HCT116 (cell line): ENCODE data around the gene HHATL. TPM values are rescaled to one million over a fixed set of nuclear protein-coding genes. Genes with fewer than 3 reads are reported as not detected.

Experiments used
- ATAC-seq: fragments of 200-7000 bp; cut with Tn5 transposase; 2 replicates; pipeline ENCODE4 v1.9.1; 2020; ENCODE audit warnings: mild to moderate bottlenecking, moderate library complexity
- BruUV-seq: library from RNA; stranded (reverse); fragments of 400-500 nt; replicated peaks from 2 replicates; lab custom pipeline; 2021; lab: Mats Ljungman, UMichigan
- CTCF ChIA-PET: fragments of 300-600 bp; sonication (Branson Sonifier 250); formaldehyde crosslinking; loops from one replicate; lab custom pipeline; 2021; ENCODE audit warnings: antibody characterized with exemption; lab: Charles Lee
- POLR2A ChIA-PET: fragments of 300-600, 350-600 bp; sonication (Branson Sonifier 250); formaldehyde crosslinking; loops from one replicate; lab custom pipeline; 2021; ENCODE audit warnings: antibody characterized with exemption; lab: Charles Lee
- RAD21 ChIA-PET, 2 experiments: fragments of 300-600 bp; sonication (Branson Sonifier 250); formaldehyde crosslinking; loops; one replicate each; lab custom pipeline; 2023; ENCODE audit warnings: low total read pairs in 2 of 2; ENCODE audit not compliant: uncharacterized antibody in 2 of 2, unreplicated experiment in 2 of 2, low non-redundant PET in 1 of 2; lab: Charles Lee
- DNase-seq: peaks from one replicate; pipeline ENCODE4 v3.0.0-alpha.2; 2010; ENCODE audit warnings: low read depth, low spot score
- H2AFZ ChIP-seq: fragments of 200-600 bp; shearing (Covaris generic), sonication (generic); 2 replicates; pipeline ENCODE4 v1.6.1; 2017; ENCODE audit warnings: low read depth, mixed run types, mixed read lengths, antibody characterized with exemption, low read length; ENCODE audit not compliant: poor library complexity, severe bottlenecking
- H3K27ac ChIP-seq: 2 replicates; pipeline ENCODE4 v1.5.1; 2012; ENCODE audit warnings: low read depth, low read length
- H3K27me3 ChIP-seq: fragments of 200-600 bp; sonication (generic); 2 replicates; pipeline ENCODE4 v1.6.1; 2016; ENCODE audit warnings: mixed run types, low read length, mixed read lengths; ENCODE audit not compliant: insufficient read depth
- H3K36me3 ChIP-seq, 2 experiments: fragments of 200-500 bp in 1 of 2; fragments of 200-600 bp in 1 of 2; sonication (Bioruptor generic) in 1 of 2; sonication (generic) in 1 of 2; 2 replicates each; pipeline versions ENCODE4 v1.5.1 to v1.6.1; 2014 to 2016; ENCODE audit warnings: low read length in 2 of 2, inconsistent platforms in 1 of 2, mixed read lengths in 1 of 2, mixed run types in 1 of 2; ENCODE audit not compliant: insufficient read depth in 2 of 2, control insufficient read depth in 1 of 2
- H3K4me1 ChIP-seq, 2 experiments: fragments of 200-600 bp in 1 of 2; sonication (generic) in 1 of 2; 2 replicates each; pipeline versions ENCODE4 v1.5.1 to v1.6.1; 2012 to 2017; ENCODE audit warnings: low read length in 2 of 2, inconsistent platforms in 1 of 2, mild to moderate bottlenecking in 1 of 2, mixed read lengths in 1 of 2, mixed run types in 1 of 2, moderate library complexity in 1 of 2; ENCODE audit not compliant: insufficient read depth in 2 of 2, control insufficient read depth in 1 of 2
- H3K4me2 ChIP-seq: fragments of 200-600 bp; sonication (generic); 2 replicates; pipeline ENCODE4 v1.6.1; 2017; ENCODE audit warnings: mixed run types, low read length, mixed read lengths
- H3K4me3 ChIP-seq, 2 experiments: fragments of 200-600 bp in 1 of 2; sonication (generic) in 1 of 2; replicated peaks in 1 of 2; 2 replicates each; pipeline ENCODE4 v1.5.1; 2011 to 2016; ENCODE audit warnings: low read length in 2 of 2, control low read depth in 1 of 2, low read depth in 1 of 2, mild to moderate bottlenecking in 1 of 2, mixed read lengths in 1 of 2, mixed run types in 1 of 2
- H3K79me2 ChIP-seq: fragments of 200-600 bp; sonication (generic); 2 replicates; pipeline ENCODE4 v1.6.1; 2017; ENCODE audit warnings: mild to moderate bottlenecking, mixed run types, low read length, moderate library complexity, mixed read lengths; ENCODE audit not compliant: insufficient read depth
- H3K9ac ChIP-seq: fragments of 200-600 bp; sonication (generic); 2 replicates; pipeline ENCODE4 v1.6.1; 2016; ENCODE audit warnings: low read length, mixed read lengths
- H3K9me2 ChIP-seq: fragments of 200-600 bp; sonication (generic), shearing (Covaris generic); 2 replicates; pipeline ENCODE4 v1.6.1; 2017; ENCODE audit warnings: mixed run types, mild to moderate bottlenecking, moderate library complexity; ENCODE audit not compliant: insufficient read depth
- H3K9me3 ChIP-seq, 2 experiments: fragments of 200-500 bp in 1 of 2; fragments of 200-600 bp in 1 of 2; sonication (Bioruptor generic) in 1 of 2; sonication (generic) in 1 of 2; 2 replicates each; pipeline ENCODE4 v1.6.1; 2014 to 2017; ENCODE audit warnings: low read length in 2 of 2, mixed read lengths in 2 of 2, inconsistent platforms in 1 of 2, low read depth in 1 of 2, mild to moderate bottlenecking in 1 of 2, mixed run types in 1 of 2, moderate library complexity in 1 of 2; ENCODE audit not compliant: control insufficient read depth in 1 of 2, insufficient read depth in 1 of 2
- H4K20me1 ChIP-seq: fragments of 200-600 bp; sonication (generic), shearing (Covaris generic); 2 replicates; pipeline ENCODE4 v1.6.1; 2017; ENCODE audit warnings: mixed run types, mild to moderate bottlenecking, moderate library complexity; ENCODE audit not compliant: insufficient read depth
- ATF3 ChIP-seq: IDR thresholded peaks from 2 replicates; pipeline ENCODE4 v1.6.1; 2012
- CBX3 ChIP-seq: IDR thresholded peaks from 2 replicates; pipeline ENCODE4 v1.6.1; 2012; ENCODE audit warnings: low read depth
- CEBPB ChIP-seq: IDR thresholded peaks from 2 replicates; pipeline ENCODE4 v1.6.1; 2012; ENCODE audit warnings: low read depth
- ELF1 ChIP-seq: IDR thresholded peaks from 2 replicates; pipeline ENCODE4 v1.6.1; 2012; ENCODE audit warnings: low read depth, borderline replicate concordance
- EZH2phosphoT487 ChIP-seq: fragments of 200-600 bp; IDR thresholded peaks from 2 replicates; pipeline ENCODE4 v1.6.1; 2018; ENCODE audit warnings: antibody characterized with exemption, borderline replicate concordance
- FOSL1 ChIP-seq: IDR thresholded peaks from 2 replicates; pipeline ENCODE4 v1.6.1; 2012; ENCODE audit warnings: low read depth
- MAX ChIP-seq: IDR thresholded peaks from 2 replicates; pipeline ENCODE4 v1.6.1; 2012
- POLR2AphosphoS5 ChIP-seq: IDR thresholded peaks from 2 replicates; pipeline ENCODE4 v1.6.1; 2011; ENCODE audit warnings: mild to moderate bottlenecking, low read depth, low read length, moderate library complexity
- RAD21 ChIP-seq: IDR thresholded peaks from 2 replicates; pipeline ENCODE4 v1.6.1; 2012; ENCODE audit warnings: low read depth, mild to moderate bottlenecking
- SIN3A ChIP-seq: IDR thresholded peaks from 2 replicates; pipeline ENCODE4 v1.6.1; 2012; ENCODE audit warnings: low read depth
- YY1 ChIP-seq: IDR thresholded peaks from 2 replicates; pipeline ENCODE4 v1.6.1; 2011; ENCODE audit warnings: low read length, low read depth, moderate library complexity, mild to moderate bottlenecking; ENCODE audit not compliant: insufficient replicate concordance; ENCODE audit errors: extremely low read depth
- intact Hi-C: fragments of 100-400 bp; cut with micrococcal nuclease; formaldehyde crosslinking; loops from 2 replicates; pipeline ENCODE4 v1.10.0; 2022
- total RNA-seq: library from RNA; stranded (reverse); gene quantifications from one replicate; pipeline ENCODE4 v1.2.1, GENCODE V29; 2021; ENCODE audit not compliant: unreplicated experiment

HHATL gene
- total RNA-seq, 1 experiment from 2014 or later, result 0.52 TPM

- no peak overlapping the region for H2AFZ ChIP-seq
- H3K9me2 ChIP-seq, result no peaks in the 10 kb centered on the region
- H3K36me3 ChIP-seq, result no peaks in the 10 kb centered on the region
- no peaks in the 10 kb centered on the region for H3K79me2 ChIP-seq
- peaks cover 0 to 10% of the 10 kb centered on the region in 2 experiments; a peak in 1 of 4 replicates for H3K9me3 ChIP-seq
- H3K27me3 ChIP-seq, result no peaks in the 10 kb centered on the region
- H3K4me1 ChIP-seq, result no peaks in the 10 kb centered on the region
- H4K20me1 ChIP-seq, result no peaks in the 10 kb centered on the region
- no TSS peak for BruUV-seq
- H3K9ac ChIP-seq, result no peak overlapping the region
- H3K4me3 ChIP-seq, result no peak overlapping the region
- no peak for ATAC-seq
- ChIA-PET CTCF (no interaction called here), POLR2A (no interaction called here), RAD21 (no interaction called here)
- H3K27ac ChIP-seq, result no peak overlapping the region
- no peak for DNase-seq
- intact Hi-C loops, result no loop called here
- H3K4me2 ChIP-seq, result no peak overlapping the region
- TF ChIP-seq SIN3A (no peak), ELF1 (no peak), EZH2phosphoT487 (no peak), MAX (no peak), CEBPB (no peak), RAD21 (no peak), CBX3 (peak; percentile 60; the same call in 1 of the 2 replicates)
Measured at GRCh38 chr3:42675909-42676308, 26.7 kb downstream of the HHATL start.

GRCh38 chr3:42674146-42674545 lies 28.5 kb downstream of the HHATL start:
- CTCF ChIA-PET, result no interaction called here
- DNase-seq, result no peak
- no peaks in the 10 kb centered on the region for H3K9me2 ChIP-seq
- TF ChIP-seq POLR2AphosphoS5, result no peak
- no peak for TF ChIP-seq FOSL1
- no peak for TF ChIP-seq YY1
- no peak for TF ChIP-seq ELF1
- no peak for TF ChIP-seq ATF3
- no peak for TF ChIP-seq SIN3A
- H3K4me1 ChIP-seq, result no peaks in the 10 kb centered on the region
- no peak overlapping the region for H3K9ac ChIP-seq
- H3K9me3 ChIP-seq, result peaks cover 0 to 10% of the 10 kb centered on the region in 2 experiments; a peak in 1 of 4 replicates
- H2AFZ ChIP-seq, result no peak overlapping the region
- no peaks in the 10 kb centered on the region for H3K36me3 ChIP-seq
- H3K27me3 ChIP-seq, result no peaks in the 10 kb centered on the region
- intact Hi-C loops, result no loop called here
- no peak overlapping the region for H3K4me3 ChIP-seq
- RAD21 ChIA-PET, result no interaction called here
- no peak for ATAC-seq
- H3K79me2 ChIP-seq, result no peaks in the 10 kb centered on the region
- BruUV-seq, result no TSS peak
- H3K27ac ChIP-seq, result no peak overlapping the region
- H3K4me2 ChIP-seq, result no peak overlapping the region
- no peaks in the 10 kb centered on the region for H4K20me1 ChIP-seq
- POLR2A ChIA-PET, result no interaction called here
